ENCODE measurements around the gene CENATAC.
A peak's percentile ranks its signal among the peaks of the same experiment; 100 is the strongest.
"Not testable (repeated sequence)": the region's sequence is repeated elsewhere in the genome, so short reads cannot be mapped to it uniquely, and the experiment has no call there.

CENATAC gene

DNA sequence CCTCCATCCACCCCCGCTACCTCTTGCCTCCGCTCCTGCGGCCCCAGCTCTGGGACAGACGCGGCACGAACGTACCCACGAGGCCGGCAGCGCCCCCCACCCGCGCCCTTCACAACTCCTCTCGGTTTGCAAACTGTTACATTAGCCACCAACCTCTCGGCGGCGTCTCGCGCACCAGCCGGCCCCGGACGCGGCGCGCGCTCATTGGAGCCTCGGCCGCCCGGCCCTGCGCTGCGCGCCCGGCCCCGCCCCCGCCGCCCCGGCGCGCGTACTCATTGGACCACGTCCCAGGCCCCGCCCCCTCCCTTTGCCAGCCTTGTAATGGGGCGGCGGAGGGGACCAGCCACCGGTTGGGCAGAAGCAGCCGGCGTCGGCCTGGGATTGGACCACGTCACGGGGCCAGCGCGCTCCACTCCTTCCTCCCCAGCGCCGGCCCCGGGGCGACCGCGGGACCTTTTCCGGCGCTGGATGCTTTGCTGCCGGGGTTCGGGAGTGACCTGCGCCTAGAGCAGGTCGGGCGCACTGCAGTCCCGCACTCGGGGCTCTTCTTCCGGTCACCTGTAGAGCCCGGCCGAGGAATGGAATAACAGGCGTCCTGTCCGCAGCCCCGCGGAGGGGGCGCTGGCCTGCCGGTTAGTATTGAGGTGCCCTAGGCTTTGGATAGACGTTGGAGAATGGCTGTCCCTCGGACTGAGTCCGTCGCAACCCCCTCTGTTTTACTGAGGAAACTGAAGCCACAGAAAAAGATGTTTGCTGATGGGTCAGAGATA, 59.2 kb downstream of the CENATAC start, which contains the start of gene HYOU1:
Gene HYOU1, minus strand, starts transcription at position 206 of the 770 bp plus-strand sequence. CDS start 1,045 bp downstream, outside the sequence.
- DNase-seq: peak; percentile 99

DNA sequence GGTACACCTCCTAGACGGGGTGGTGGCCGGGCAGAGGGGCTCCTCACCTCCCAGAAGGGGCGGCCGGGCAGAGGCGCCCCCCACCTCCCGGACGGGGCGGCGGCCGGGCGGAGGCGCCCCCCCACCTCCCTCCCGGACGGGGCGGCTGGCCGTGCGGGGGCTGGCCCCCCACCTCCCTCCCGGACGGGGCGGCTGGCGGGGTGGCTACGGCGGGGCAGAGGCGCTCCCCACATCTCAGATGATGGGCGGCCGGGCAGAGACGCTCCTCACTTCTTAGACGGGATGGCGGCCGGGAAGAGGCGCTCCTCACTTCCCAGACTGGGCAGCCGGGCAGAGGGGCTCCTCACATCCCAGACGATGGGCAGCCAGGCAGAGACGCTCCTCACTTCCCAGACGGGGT, 61.2 kb downstream of the CENATAC start:
- DNase-seq: not testable (repeated sequence)

DNA sequence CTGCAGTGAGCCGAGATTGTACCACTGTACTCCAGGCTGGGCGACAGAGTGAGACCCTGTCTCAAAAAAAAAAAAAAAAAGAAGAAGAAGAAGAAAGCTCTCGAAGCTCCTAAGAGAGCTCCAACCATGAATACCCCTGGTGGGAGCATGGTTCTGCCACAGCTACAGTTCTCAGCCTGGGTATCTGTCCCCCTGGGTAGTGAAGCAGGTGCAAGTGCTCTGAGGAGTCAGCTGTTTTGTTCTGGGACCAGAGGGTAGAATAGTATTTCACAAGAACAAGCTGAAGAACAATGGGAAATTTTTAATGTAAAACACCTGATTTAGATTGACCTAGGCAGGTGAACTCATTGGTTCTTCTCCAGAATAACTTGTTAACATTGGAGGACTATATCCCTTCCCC, 63.3 kb downstream of the CENATAC start:
- no peak for DNase-seq

DNA sequence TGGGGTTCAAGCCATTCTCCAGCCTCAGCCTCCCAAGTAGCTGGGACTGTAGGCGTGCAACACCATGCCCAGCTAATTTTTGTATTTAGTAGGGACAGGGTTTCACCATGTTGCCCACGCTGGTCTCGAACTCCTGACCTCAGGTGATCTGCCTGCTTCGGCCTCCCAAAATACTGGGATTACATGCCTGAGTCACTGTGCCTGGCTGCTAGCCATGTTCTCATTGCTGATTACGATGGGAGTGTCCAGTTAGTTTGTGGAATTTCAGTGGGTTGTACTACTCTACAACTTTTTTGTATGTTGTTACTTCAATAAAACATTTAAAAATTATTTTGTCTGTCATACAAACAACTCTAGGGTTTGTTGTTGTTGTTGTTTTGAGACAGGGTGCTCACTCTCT, 64.8 kb downstream of the CENATAC start:
- no peak for DNase-seq

DNA sequence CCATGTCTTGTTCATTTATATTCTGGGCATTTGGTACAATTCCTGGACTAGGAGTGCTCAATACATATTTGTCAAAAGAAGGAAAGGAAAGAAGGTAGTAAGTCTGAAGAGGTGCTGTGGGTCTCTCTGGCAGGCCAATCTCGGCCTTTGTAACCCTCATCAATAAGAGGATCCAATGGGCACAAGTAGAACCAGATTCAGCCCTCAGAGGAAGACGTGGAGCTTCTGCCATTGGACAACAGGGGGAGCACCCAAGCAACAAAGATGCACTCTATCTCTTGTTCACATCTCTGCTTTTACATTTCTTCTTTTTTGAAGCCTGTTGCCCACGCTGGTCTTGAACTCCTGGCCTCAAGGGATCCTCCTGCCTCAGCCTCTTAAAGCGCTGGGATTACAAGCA, 67.4 kb downstream of the CENATAC start:
- peak; percentile 38 for DNase-seq

Measured in stimulated activated CD4-positive, alpha-beta T cell treated with anti-CD3 and anti-CD28 coated beads, Interleukin-4, amount 100 ng/mL, for 1 hour (primary cell).